ENCODE measurements around the gene PLK3.
"Not testable (repeated sequence)": the region's sequence is repeated elsewhere in the genome, so short reads cannot be mapped to it uniquely, and the experiment has no call there.

DNA sequence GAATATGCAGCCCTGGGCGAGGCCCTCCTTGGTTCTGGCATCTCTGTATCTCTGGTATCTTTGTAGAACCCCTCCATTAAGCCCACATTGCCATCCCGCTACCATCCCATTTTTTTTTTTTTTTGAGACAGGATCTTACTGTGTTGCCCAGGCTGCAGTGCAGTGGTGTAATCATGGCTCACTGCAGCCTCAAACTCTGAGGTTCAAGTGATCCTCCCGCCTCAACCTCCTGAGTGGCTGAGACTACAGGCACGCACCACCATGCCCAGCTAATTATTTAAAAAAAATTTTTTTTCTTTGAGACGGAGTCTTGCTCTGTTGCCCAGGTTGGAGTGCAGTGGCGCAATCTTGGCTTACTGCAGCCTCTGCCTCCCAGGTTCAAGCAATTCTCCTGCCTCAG, 24.2 kb downstream of the PLK3 start:
- not testable (repeated sequence) for TF ChIP-seq NFYB (IDR thresholded peaks at IDR 0.05; ENCODE audit: extremely low read depth, insufficient read length); POLR2A (conservative IDR thresholded peaks at IDR 0.05); BACH1 (tag; IDR thresholded peaks at IDR 0.05); U2AF1 (optimal IDR thresholded peaks at IDR 0.05; ENCODE audit: low read depth, low read length); SIN3A (IDR thresholded peaks at IDR 0.05; ENCODE audit: borderline replicate concordance in 2 of 2, control insufficient read depth in 1 of 2, low read depth in 2 of 2, low read length in 2 of 2); SPI1 (IDR thresholded peaks at IDR 0.05; ENCODE audit: borderline replicate concordance, low read depth, low read length)
- TF ChIP-seq, protein P1, sequence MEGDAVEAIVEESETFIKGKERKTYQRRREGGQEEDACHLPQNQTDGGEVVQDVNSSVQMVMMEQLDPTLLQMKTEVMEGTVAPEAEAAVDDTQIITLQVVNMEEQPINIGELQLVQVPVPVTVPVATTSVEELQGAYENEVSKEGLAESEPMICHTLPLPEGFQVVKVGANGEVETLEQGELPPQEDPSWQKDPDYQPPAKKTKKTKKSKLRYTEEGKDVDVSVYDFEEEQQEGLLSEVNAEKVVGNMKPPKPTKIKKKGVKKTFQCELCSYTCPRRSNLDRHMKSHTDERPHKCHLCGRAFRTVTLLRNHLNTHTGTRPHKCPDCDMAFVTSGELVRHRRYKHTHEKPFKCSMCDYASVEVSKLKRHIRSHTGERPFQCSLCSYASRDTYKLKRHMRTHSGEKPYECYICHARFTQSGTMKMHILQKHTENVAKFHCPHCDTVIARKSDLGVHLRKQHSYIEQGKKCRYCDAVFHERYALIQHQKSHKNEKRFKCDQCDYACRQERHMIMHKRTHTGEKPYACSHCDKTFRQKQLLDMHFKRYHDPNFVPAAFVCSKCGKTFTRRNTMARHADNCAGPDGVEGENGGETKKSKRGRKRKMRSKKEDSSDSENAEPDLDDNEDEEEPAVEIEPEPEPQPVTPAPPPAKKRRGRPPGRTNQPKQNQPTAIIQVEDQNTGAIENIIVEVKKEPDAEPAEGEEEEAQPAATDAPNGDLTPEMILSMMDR (IDR thresholded peaks at IDR 0.05 in 2 of 3, conservative IDR thresholded peaks at IDR 0.05 in 1 of 3; ENCODE audit: insufficient read depth in 2 of 3, low read depth in 1 of 3, low read length in 3 of 3), result not testable (repeated sequence)
